Urothelium cell line (cell line): ENCODE data around the gene GADD45A.
"Not testable (repeated sequence)": the region's sequence is repeated elsewhere in the genome, so short reads cannot be mapped to it uniquely, and the experiment has no call there.

Experiments
- DNase-seq: peaks from one replicate; pipeline ENCODE4 v3.0.0; 2011; ENCODE audit warnings: low spot score, mixed read lengths
- FAIRE-seq: peaks from 2 replicates; lab custom pipeline; 2011; peaks lifted over from hg19 to GRCh38; lab: Jason Lieb, UNC

Gene GADD45A

GRCh38 chr1:67685067-67685557 lies at the start of gene GADD45A:
Gene GADD45A (plus strand): TSS chr1:67685201. CDS start chr1:67685495, 294 bp downstream.
- FAIRE-seq = peak; percentile 17
- DNase-seq = peak; percentile 97

- no peak for FAIRE-seq
Measured at GRCh38 chr1:67636146-67636545, 48.9 kb upstream of the GADD45A start.

GRCh38 chr1:67639361-67639760 lies 45.6 kb upstream of the GADD45A start:
- FAIRE-seq (no peak), DNase-seq (no peak)

More at GRCh38 chr1:67636146-67636545, 48.9 kb upstream of the GADD45A start:
- DNase-seq = no peak

- FAIRE-seq = no peak
- DNase-seq = no peak
Measured at GRCh38 chr1:67642629-67643028, 42.4 kb upstream of the GADD45A start.

GRCh38 chr1:67644566-67644965 lies 40.4 kb upstream of the GADD45A start:
- no peak for FAIRE-seq
- DNase-seq = no peak

GRCh38 chr1:67645495-67646144 lies 39.4 kb upstream of the GADD45A start:
- no peak for FAIRE-seq
- DNase-seq = no peak

- FAIRE-seq (no peak), DNase-seq (no peak)
Measured at GRCh38 chr1:67646145-67647035, 38.6 kb upstream of the GADD45A start.

GRCh38 chr1:67647036-67647798 lies 37.8 kb upstream of the GADD45A start:
- FAIRE-seq = no peak

GRCh38 chr1:67647814-67648358 lies 37.1 kb upstream of the GADD45A start:
- no peak for FAIRE-seq
- DNase-seq = no peak

More at GRCh38 chr1:67647036-67647798, 37.8 kb upstream of the GADD45A start:
- peak; percentile 56 for DNase-seq

- DNase-seq (no peak), FAIRE-seq (no peak)
Measured at GRCh38 chr1:67648582-67649326, 36.2 kb upstream of the GADD45A start.

GRCh38 chr1:67650061-67650460 lies 34.9 kb upstream of the GADD45A start:
- DNase-seq = no peak

GRCh38 chr1:67651031-67651430 lies 34.0 kb upstream of the GADD45A start:
- DNase-seq (no peak), FAIRE-seq (no peak)

More at GRCh38 chr1:67650061-67650460, 34.9 kb upstream of the GADD45A start:
- FAIRE-seq = no peak

GRCh38 chr1:67652800-67653199 lies 32.2 kb upstream of the GADD45A start:
- DNase-seq (no peak), FAIRE-seq (no peak)

GRCh38 chr1:67653304-67653703 lies 31.7 kb upstream of the GADD45A start:
- FAIRE-seq = no peak
- DNase-seq = no peak

- FAIRE-seq (no peak), DNase-seq (no peak)
Measured at GRCh38 chr1:67655581-67655980, 29.4 kb upstream of the GADD45A start.

- not testable (repeated sequence) for DNase-seq, FAIRE-seq
Measured at GRCh38 chr1:67657152-67657551, 27.8 kb upstream of the GADD45A start.

GRCh38 chr1:67659229-67659628 lies 25.8 kb upstream of the GADD45A start:
- no peak for FAIRE-seq
- no peak for DNase-seq

GRCh38 chr1:67662884-67663283 lies 22.1 kb upstream of the GADD45A start:
- no peak for FAIRE-seq
- no peak for DNase-seq

- FAIRE-seq (no peak), DNase-seq (no peak)
Measured at GRCh38 chr1:67664048-67664447, 21.0 kb upstream of the GADD45A start.

- not testable (repeated sequence) for FAIRE-seq, DNase-seq
Measured at GRCh38 chr1:67665307-67665706, 19.7 kb upstream of the GADD45A start.
